Kidney tubule cell (primary cell): ENCODE data around the gene OCA2.
A peak's percentile ranks its signal among the peaks of the same experiment; 100 is the strongest.
"Not testable (repeated sequence)": the region's sequence is repeated elsewhere in the genome, so short reads cannot be mapped to it uniquely, and the experiment has no call there.

ENCODE experiments used
- DNase-seq: peaks from one replicate; pipeline ENCODE4 v3.0.0-alpha.2; 2018; ENCODE audit warnings: low spot score

The OCA2 gene

GRCh38 chr15:27993996-27994780, 104.9 kb downstream of the OCA2 start:
- DNase-seq = no peak

GRCh38 chr15:27993544-27993943, 105.6 kb downstream of the OCA2 start:
- DNase-seq = no peak

GRCh38 chr15:27990521-27991515, 108.3 kb downstream of the OCA2 start:
- DNase-seq = no peak

- DNase-seq = no peak
These were observed 109.3 kb downstream of the OCA2 start for GRCh38 chr15:27989838-27990237.

GRCh38 chr15:27989427-27989826, 109.7 kb downstream of the OCA2 start:
- DNase-seq = no peak

- no peak for DNase-seq
These were observed 114.0 kb downstream of the OCA2 start for GRCh38 chr15:27985099-27985498.

- no peak for DNase-seq
These were observed 115.6 kb downstream of the OCA2 start for GRCh38 chr15:27983496-27983895.

- DNase-seq = no peak
These were observed 121.4 kb downstream of the OCA2 start for GRCh38 chr15:27977696-27978095.

- no peak for DNase-seq
These were observed 125.2 kb downstream of the OCA2 start for GRCh38 chr15:27973886-27974285.

GRCh38 chr15:27970661-27971392, 128.3 kb downstream of the OCA2 start:
- no peak for DNase-seq

GRCh38 chr15:27967541-27967940, 131.6 kb downstream of the OCA2 start:
- no peak for DNase-seq

GRCh38 chr15:27965546-27965945, 133.6 kb downstream of the OCA2 start:
- no peak for DNase-seq

- DNase-seq = no peak
These were observed 137.3 kb downstream of the OCA2 start for GRCh38 chr15:27961801-27962200.

- DNase-seq = no peak
These were observed 140.1 kb downstream of the OCA2 start for GRCh38 chr15:27958911-27959578.

- DNase-seq = peak; percentile 49
These were observed 142.8 kb downstream of the OCA2 start for GRCh38 chr15:27956285-27956684.

- no peak for DNase-seq
These were observed 144.0 kb downstream of the OCA2 start for GRCh38 chr15:27955087-27955486.

- DNase-seq = not testable (repeated sequence)
These were observed 146.5 kb downstream of the OCA2 start for GRCh38 chr15:27952593-27952992.

GRCh38 chr15:27951191-27951890, 147.8 kb downstream of the OCA2 start:
- no peak for DNase-seq

- no peak for DNase-seq
These were observed 150.0 kb downstream of the OCA2 start for GRCh38 chr15:27949089-27949488.

- DNase-seq = no peak
These were observed 159.9 kb downstream of the OCA2 start for GRCh38 chr15:27939246-27939645.

GRCh38 chr15:27937851-27938250, 161.3 kb downstream of the OCA2 start:
- no peak for DNase-seq
